Stimulated activated CD8-positive, alpha-beta memory T cell treated with anti-CD3 and anti-CD28 coated beads, Interleukin-7, amount 100 ng/mL, for 4 hours (primary cell): ENCODE measurements around the gene ALG10B.

ENCODE experiments used
- DNase-seq, 2 donors: peaks; one replicate each; pipeline ENCODE4 v3.0.0-alpha.2; 2020; ENCODE audit warnings: low read depth in 2 of 2

Gene ALG10B

GRCh38 chr12:38374751-38375150 is 58.2 kb downstream of the ALG10B start:
- no peak for DNase-seq
